Measurements from ENCODE around the gene MPIG6B.

DNA sequence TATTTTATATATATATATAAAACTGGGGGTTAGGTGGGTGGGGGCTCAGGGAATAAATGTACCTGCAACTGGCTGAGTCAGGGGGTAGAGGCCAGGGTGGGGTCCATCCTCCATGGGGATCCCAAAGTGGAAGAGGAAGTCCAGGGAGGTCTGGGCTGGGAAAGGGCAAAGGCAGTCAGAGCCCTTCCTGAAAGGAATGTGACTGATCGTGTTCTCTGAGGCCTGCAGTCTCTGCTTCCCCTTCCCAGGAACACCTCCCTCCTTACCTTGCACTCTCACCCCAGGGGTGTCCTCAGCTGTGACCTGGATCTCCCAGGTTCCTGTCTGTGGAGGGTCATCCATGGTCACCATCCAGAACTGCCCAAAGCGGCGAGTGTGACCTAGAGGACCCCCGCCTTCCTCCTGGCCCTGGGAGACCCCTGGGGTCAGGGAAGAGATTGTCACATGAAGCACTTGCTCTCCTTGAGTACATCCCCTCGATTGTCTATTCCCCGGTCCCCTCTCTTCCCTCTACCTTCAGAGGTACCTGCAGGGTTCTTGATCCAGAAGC, 44.0 kb downstream of the MPIG6B start:
- TF ChIP-seq, protein P1, sequence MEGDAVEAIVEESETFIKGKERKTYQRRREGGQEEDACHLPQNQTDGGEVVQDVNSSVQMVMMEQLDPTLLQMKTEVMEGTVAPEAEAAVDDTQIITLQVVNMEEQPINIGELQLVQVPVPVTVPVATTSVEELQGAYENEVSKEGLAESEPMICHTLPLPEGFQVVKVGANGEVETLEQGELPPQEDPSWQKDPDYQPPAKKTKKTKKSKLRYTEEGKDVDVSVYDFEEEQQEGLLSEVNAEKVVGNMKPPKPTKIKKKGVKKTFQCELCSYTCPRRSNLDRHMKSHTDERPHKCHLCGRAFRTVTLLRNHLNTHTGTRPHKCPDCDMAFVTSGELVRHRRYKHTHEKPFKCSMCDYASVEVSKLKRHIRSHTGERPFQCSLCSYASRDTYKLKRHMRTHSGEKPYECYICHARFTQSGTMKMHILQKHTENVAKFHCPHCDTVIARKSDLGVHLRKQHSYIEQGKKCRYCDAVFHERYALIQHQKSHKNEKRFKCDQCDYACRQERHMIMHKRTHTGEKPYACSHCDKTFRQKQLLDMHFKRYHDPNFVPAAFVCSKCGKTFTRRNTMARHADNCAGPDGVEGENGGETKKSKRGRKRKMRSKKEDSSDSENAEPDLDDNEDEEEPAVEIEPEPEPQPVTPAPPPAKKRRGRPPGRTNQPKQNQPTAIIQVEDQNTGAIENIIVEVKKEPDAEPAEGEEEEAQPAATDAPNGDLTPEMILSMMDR (optimal IDR thresholded peaks at IDR 0.05 in 1 of 3, IDR thresholded peaks at IDR 0.05 in 1 of 3, conservative IDR thresholded peaks at IDR 0.05 in 1 of 3; ENCODE audit: extremely low read depth in 1 of 3, insufficient read depth in 2 of 3, low read length in 3 of 3): no peak
- TF ChIP-seq EZH2 (IDR thresholded peaks at IDR 0.05; ENCODE audit: low read length): no peak

Data from keratinocyte (primary cell).